Ishikawa (cell line): ENCODE results near the gene CCDC27.

Experiments used
- EGR1 ChIP-seq: IDR thresholded peaks from 2 replicates; pipeline ENCODE4 v1.6.1; 2012
- EP300 ChIP-seq: IDR thresholded peaks from 2 replicates; pipeline ENCODE4 v1.6.1; 2012; ENCODE audit warnings: borderline replicate concordance
- NFIC ChIP-seq: IDR thresholded peaks from 2 replicates; pipeline ENCODE4 v1.6.1; 2012
- RAD21 ChIP-seq: IDR thresholded peaks from 2 replicates; pipeline ENCODE4 v1.6.1; 2012; ENCODE audit warnings: low read depth
- TAF1 ChIP-seq: IDR thresholded peaks from 2 replicates; pipeline ENCODE4 v1.6.1; 2012; ENCODE audit warnings: low read depth, mild to moderate bottlenecking
- ZBTB7A ChIP-seq: IDR thresholded peaks from 2 replicates; pipeline ENCODE4 v1.6.1; 2012; ENCODE audit warnings: low read depth
- TF ChIP-seq, protein P1 (sequence below): IDR thresholded peaks from 2 replicates; pipeline ENCODE4 v1.6.1; 2012

- TF ChIP-seq EP300 = no peak
- TF ChIP-seq EGR1 = no peak
- TF ChIP-seq TAF1 = no peak
- no peak for TF ChIP-seq RAD21
- TF ChIP-seq NFIC = no peak
- TF ChIP-seq ZBTB7A = no peak
- TF ChIP-seq, protein P1, sequence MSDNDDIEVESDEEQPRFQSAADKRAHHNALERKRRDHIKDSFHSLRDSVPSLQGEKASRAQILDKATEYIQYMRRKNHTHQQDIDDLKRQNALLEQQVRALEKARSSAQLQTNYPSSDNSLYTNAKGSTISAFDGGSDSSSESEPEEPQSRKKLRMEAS = no peak
Measured at GRCh38 chr1:3736708-3737107, 15.5 kb upstream of the CCDC27 start.
